GM20000 (cell line): ENCODE data around the gene MBNL2.

ENCODE experiments used
- DNase-seq: peaks from one replicate; pipeline ENCODE4 v3.0.0; 2012; ENCODE audit warnings: low spot score
- TF ChIP-seq, protein P1 (sequence below): IDR thresholded peaks from 2 replicates; pipeline ENCODE4 v1.5.1; 2012; ENCODE audit warnings: mild to moderate bottlenecking, control low read depth; ENCODE audit errors: extremely low read depth, missing control alignments

Gene MBNL2

DNA sequence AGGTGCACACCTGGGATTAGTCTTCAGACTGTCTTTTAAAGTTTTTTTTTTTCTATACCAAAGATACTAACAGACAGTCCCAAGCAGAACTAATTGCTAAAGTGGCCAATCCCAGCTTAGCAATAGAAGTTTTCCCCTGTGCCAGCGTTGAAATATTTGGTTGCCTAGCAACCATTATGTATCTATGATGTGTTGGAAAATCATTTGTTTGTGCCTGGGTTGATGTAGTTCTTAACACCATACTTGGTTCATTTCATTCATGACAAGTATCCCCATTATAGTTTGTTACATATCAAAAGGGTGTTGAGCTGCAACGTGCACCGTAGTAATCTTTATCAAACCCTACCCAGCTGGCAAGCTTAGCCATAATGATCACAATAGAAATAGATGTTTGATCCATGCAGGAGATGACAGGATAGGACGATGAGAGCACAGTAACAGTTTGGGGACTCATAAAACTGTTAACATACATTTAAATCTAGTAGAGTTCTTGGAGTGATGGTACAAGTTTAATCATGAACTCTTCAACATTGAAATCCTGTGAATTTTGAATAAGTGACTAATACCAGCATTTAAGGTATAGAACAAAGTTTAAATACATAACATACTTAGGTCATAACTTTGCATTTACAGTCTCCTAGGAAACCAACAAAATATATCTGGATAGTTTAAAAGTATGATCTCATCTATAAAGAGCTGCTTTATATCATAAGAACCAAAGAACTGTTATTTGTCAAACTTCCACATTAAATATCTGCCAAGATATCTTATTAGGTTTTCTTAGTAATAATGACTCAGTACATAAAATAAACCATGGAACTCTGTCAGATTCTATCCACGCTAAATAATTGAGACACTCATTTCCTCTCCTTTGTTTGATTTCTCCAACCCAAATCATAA, 73.4 kb downstream of the MBNL2 start:
- TF ChIP-seq, protein P1, sequence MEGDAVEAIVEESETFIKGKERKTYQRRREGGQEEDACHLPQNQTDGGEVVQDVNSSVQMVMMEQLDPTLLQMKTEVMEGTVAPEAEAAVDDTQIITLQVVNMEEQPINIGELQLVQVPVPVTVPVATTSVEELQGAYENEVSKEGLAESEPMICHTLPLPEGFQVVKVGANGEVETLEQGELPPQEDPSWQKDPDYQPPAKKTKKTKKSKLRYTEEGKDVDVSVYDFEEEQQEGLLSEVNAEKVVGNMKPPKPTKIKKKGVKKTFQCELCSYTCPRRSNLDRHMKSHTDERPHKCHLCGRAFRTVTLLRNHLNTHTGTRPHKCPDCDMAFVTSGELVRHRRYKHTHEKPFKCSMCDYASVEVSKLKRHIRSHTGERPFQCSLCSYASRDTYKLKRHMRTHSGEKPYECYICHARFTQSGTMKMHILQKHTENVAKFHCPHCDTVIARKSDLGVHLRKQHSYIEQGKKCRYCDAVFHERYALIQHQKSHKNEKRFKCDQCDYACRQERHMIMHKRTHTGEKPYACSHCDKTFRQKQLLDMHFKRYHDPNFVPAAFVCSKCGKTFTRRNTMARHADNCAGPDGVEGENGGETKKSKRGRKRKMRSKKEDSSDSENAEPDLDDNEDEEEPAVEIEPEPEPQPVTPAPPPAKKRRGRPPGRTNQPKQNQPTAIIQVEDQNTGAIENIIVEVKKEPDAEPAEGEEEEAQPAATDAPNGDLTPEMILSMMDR = no peak
- no peak for DNase-seq

DNA sequence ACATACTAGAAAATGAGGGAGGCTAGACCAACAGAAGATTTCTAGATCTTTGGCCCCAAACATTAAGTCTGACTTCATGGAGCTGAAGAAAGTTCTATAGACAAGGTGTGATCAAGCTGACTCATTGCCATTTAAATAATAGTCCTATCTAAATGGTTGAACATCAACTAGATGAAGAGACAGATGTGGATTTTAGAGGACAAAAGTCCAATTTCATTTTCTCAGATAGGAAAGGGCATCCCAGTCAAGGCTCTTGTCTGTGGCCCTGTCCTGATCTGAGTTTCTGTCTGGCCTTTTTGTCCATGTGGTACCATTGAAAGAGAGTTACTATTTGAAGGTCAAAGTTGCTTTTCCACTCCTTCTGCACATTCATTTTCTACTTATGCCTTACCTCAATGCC, 74.6 kb downstream of the MBNL2 start:
- TF ChIP-seq, protein P1 = no peak
- no peak for DNase-seq

DNA sequence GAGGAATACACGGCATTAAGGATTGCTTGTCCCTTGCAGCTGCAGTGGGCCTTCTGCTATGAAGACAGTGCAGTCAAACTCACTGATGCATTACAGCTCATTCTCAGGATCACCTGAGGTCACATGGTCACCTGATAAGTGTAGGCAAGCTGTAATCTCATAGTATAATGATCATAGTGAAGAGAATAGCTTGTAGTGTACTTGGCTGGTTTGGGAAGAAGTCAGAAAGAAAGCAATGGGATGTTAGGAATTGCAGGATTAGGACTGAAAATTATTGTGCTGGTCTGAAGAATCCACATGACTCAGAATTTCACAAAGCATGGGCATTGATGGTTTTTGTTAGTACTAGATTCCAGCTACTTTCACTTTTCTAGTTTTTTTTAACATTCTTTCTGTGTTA, 76.7 kb downstream of the MBNL2 start:
- TF ChIP-seq, protein P1 = no peak
- DNase-seq = no peak

DNA sequence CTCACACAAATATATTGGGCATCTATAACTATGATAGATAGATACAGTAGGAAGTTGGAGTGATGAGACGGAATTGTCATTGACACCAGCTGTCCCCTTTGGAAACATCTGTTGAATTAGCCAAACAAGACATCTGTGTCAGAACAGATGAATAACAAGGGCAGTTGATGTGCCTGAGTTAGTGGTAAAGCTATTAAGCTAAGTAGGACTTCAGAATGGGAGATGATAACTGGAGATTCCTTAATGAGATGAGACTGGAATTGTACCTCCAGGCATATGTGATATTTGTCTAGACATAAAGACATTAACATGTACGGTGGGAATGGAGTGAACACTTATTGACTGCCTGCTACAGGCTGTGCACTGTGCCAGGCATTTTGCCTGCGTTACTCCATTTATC, 78.7 kb downstream of the MBNL2 start:
- TF ChIP-seq, protein P1 = no peak
- DNase-seq = no peak

DNA sequence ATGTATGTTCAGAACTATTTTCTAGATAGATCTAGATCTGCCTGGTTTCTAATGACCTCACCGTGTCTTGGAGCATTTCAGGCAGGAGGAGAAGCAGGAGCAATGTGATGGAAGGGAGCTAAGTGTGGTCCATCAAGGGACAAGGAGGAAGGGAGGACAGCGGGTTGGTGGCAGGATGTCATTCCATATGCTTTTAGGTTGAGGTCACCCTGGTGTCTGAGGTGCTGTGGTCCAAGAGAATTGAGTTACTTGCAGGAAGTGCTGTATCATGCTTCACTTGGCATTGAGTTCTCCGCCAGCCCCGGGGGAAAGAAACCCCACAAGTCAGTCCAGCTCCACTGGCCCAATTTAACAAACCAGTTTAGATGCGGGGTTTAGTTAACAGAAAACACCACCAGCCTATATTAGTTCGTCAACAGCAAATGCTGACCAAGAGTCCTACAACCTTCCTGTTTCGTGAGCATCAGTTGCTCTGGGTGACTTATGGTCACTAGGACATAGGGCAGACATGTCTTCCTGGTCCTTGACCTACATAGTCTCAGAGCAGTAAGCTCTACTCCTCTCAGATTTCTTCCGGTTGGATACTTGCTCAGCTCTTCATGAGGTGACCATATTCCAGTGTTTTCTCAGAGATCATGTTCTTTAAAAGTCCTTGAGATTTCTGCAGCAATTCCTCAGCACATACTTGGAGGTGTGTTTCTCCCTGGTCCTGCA, 79.4 kb downstream of the MBNL2 start:
- no peak for DNase-seq
- TF ChIP-seq, protein P1 = no peak

DNA sequence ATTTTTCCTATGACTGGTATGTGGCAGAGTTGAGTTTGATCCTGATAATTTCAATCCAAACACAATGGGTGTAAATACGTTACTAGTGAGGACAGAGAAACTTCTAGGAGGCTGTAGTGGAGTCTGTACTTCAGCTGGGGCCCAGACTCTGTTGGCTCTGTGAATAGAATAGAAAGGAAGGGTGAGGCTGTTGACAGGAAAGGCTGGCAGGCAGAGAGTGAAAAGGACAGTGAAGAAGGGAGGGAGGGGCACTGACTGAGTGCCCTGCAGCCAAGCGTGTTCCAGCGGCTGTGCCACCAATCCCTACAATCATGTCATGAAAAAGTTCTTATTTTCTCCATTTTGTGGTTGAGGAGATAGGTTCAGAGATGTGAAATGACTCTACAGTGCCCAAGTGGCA, 80.5 kb downstream of the MBNL2 start:
- TF ChIP-seq, protein P1 = no peak
- no peak for DNase-seq

DNA sequence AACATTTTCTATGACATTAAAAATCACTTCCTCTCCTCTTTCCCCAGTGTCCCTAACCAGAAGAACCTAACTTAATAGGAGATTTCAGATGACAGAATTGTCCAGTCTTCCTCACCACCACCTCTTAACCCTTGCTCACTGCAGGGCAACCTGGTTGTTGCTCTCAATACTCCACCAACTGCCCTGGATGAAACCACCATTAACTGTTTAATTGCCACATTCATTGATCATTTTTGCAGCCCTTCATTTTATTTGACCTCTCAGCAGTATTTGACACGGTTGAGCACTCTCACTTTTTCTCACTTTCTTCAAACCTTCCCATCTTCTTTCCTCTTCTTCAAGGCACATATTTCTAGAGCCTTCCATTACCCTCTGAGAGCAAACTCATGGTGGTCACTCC, 84.0 kb downstream of the MBNL2 start:
- DNase-seq = no peak
- TF ChIP-seq, protein P1 = no peak
